ENCODE results near the gene CSRNP3.

- TF ChIP-seq POLR2A (IDR thresholded peaks at IDR 0.05) (no peak), POLR2AphosphoS5 (IDR thresholded peaks at IDR 0.05) (no peak), CTCF (IDR thresholded peaks at IDR 0.05 in 8 of 11, conservative IDR thresholded peaks at IDR 0.05 in 3 of 11) (no peak)
Measured at GRCh38 chr2:165693838-165694237, 224.3 kb downstream of the CSRNP3 start.

Data from spleen (tissue), 7 donors.